ENCODE results near the gene MATN1. TPM values are rescaled to one million over a fixed set of nuclear protein-coding genes. Genes with fewer than 3 reads are reported as not detected.

The MATN1 gene
- total RNA-seq, 4 donors from 2014 or later = 0.46 to 1.7 TPM; not detected in 2

DNA sequence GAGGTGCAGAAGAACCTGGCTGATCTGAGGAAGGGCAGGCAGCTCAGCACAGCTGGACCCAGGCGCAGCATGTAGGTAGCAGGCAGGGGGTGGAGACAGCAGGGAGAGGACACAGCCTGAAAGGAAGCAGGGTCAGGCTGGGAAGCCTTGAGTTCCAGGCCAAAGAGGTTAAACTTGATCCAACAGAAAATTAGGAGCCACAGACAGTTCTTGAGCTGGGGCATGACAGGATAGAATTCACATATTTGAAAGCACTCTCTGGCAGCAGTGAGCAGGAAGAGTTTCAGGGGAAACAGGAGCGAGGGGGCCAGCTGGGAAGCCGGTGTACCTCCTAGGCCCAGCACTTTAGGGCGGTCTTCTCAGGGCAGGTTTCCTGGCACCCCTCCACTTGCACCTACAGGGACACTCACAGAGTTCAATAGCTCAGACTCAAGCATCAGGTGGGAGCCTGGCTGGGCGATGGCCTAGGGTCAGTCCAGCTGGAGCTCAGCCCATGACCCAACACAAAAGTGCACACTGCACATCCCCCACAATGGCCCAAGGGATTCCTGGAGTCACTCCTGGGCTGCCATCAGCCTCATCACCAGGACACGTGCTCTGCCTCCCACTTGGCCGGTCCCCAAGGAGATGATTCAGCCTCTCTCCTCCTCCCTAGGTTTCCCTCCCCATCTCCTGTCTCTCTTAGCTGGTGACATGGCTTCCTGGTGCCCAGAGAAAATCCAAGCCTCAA, 22.7 kb downstream of the MATN1 start:
- no peak for TF ChIP-seq POLR2A (IDR thresholded peaks at IDR 0.05)
- TF ChIP-seq, protein P1, sequence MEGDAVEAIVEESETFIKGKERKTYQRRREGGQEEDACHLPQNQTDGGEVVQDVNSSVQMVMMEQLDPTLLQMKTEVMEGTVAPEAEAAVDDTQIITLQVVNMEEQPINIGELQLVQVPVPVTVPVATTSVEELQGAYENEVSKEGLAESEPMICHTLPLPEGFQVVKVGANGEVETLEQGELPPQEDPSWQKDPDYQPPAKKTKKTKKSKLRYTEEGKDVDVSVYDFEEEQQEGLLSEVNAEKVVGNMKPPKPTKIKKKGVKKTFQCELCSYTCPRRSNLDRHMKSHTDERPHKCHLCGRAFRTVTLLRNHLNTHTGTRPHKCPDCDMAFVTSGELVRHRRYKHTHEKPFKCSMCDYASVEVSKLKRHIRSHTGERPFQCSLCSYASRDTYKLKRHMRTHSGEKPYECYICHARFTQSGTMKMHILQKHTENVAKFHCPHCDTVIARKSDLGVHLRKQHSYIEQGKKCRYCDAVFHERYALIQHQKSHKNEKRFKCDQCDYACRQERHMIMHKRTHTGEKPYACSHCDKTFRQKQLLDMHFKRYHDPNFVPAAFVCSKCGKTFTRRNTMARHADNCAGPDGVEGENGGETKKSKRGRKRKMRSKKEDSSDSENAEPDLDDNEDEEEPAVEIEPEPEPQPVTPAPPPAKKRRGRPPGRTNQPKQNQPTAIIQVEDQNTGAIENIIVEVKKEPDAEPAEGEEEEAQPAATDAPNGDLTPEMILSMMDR (IDR thresholded peaks at IDR 0.05) = no peak
- intact Hi-C loops (cut with DNase I; ENCODE audit: low total_unique reads) = loop anchor here (5.0 kb wide), 1 partner anchor 173 kb away; no protein-coding TSS in a partner anchor
- no peaks in the 10 kb centered on the region for H3K36me3 ChIP-seq
- H3K4me3 ChIP-seq = no peak overlapping the region
- H3K27ac ChIP-seq = peak overlapping the region; percentile 89 to 90
- H3K9me3 ChIP-seq = no peaks in the 10 kb centered on the region
- peak; percentile 78 to 96 for DNase-seq
- peaks cover 21 to 37% of the 10 kb centered on the region in 2 donors for H3K4me1 ChIP-seq
- H3K27me3 ChIP-seq = no peaks in the 10 kb centered on the region

- DNase-seq = no peak
- Histone ChIP-seq H3K27me3 (no peaks in the 10 kb centered on the region), H3K4me1 (peaks cover 18 to 40% of the 10 kb centered on the region in 2 donors), H3K9me3 (no peaks in the 10 kb centered on the region), H3K27ac (peak overlapping the region; percentile 89 to 90), H3K36me3 (no peaks in the 10 kb centered on the region), H3K4me3 (no peak overlapping the region)
- intact Hi-C loops (cut with DNase I; ENCODE audit: low total_unique reads) = loop anchor here (5.0 kb wide), 1 partner anchor 172 kb away; no protein-coding TSS in a partner anchor
- TF ChIP-seq, protein P1 (IDR thresholded peaks at IDR 0.05) = no peak
- TF ChIP-seq POLR2A (IDR thresholded peaks at IDR 0.05) = no peak
These were observed 23.6 kb downstream of the MATN1 start for GRCh38 chr1:30699762-30700161.

GRCh38 chr1:30698401-30698981, 24.9 kb downstream of the MATN1 start:
- no peaks in the 10 kb centered on the region for H3K9me3 ChIP-seq
- DNase-seq = peak; percentile 31 to 55
- no peaks in the 10 kb centered on the region for H3K27me3 ChIP-seq
- H3K36me3 ChIP-seq = no peaks in the 10 kb centered on the region
- H3K4me1 ChIP-seq = peaks cover 20 to 46% of the 10 kb centered on the region in 2 donors
- H3K27ac ChIP-seq = peak overlapping the region; percentile 89 to 90
- TF ChIP-seq, protein P1 (IDR thresholded peaks at IDR 0.05) = no peak
- TF ChIP-seq POLR2A (IDR thresholded peaks at IDR 0.05) = no peak
- H3K4me3 ChIP-seq = no peak overlapping the region
- intact Hi-C loops (cut with DNase I; ENCODE audit: low total_unique reads) = no loop called here

GRCh38 chr1:30697571-30698376, 25.6 kb downstream of the MATN1 start:
- no peaks in the 10 kb centered on the region for H3K36me3 ChIP-seq
- no peak for TF ChIP-seq POLR2A (IDR thresholded peaks at IDR 0.05)
- TF ChIP-seq, protein P1 (IDR thresholded peaks at IDR 0.05) = no peak
- H3K4me3 ChIP-seq = no peak overlapping the region
- H3K27ac ChIP-seq = peak overlapping the region; percentile 89 to 90
- DNase-seq = peak; percentile 23 to 43
- no peaks in the 10 kb centered on the region for H3K27me3 ChIP-seq
- intact Hi-C loops (cut with DNase I; ENCODE audit: low total_unique reads) = no loop called here
- H3K4me1 ChIP-seq = peaks cover 25 to 49% of the 10 kb centered on the region in 2 donors
- no peaks in the 10 kb centered on the region for H3K9me3 ChIP-seq

Data from uterus (tissue), 4 donors.